Measurements from ENCODE around the gene BAG2. TPM values are rescaled to one million over a fixed set of nuclear protein-coding genes. Genes with fewer than 3 reads are reported as not detected.

Gene BAG2
- total and polyA plus RNA-seq, 2 of the 13 experiments (the other 11 are each of a cell fraction or from before 2014, with no cell fraction given): 5.7 to 15.1 TPM

DNA sequence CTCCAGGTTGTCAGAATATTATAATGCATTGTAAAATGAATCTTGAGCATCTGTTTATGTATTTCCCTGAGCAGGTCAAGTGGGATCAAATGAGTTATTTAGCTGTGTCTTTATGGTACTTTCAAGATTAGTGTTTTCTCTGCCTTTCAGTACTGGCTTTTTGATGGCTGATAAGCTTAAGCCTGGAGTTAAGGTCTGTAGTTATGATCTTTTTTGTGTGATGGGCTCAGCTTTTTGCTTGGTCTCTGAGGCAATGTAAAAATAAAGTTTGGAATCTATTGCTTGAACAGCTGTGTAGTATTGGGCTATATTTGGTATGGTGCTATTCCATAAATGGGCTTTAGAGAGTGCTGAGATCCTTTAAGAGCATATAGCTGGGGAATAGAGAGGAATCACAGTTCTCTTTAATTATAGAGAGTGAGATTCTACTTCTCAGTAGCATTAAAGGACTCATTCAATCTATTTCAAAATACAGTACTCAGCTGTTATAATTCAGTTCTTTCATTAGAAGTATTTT, 41.4 kb upstream of the BAG2 start:
- POLR2A ChIA-PET: no interaction called here
- no peak for ATAC-seq
- intact Hi-C loops (cut with micrococcal nuclease; ENCODE audit: unreplicated experiment) (no loop called here), in situ Hi-C loops (cut with HindIII; ENCODE audit: extremely low pct_ligation_motif_present, low pct_unique_long_range_greater_than_20kb) (no loop called here)
- H4K20me1 ChIP-seq (ENCODE audit: insufficient read depth, low read length): no peaks in the 10 kb centered on the region
- no peak overlapping the region for H3K4me3 ChIP-seq (replicated peaks in 1 of 3; ENCODE audit: insufficient read depth in 1 of 3, low read depth in 2 of 3, low read length in 3 of 3)
- FAIRE-seq: no peak
- H2AFZ ChIP-seq (ENCODE audit: low read length): no peak overlapping the region
- no peak overlapping the region for H3K27ac ChIP-seq (ENCODE audit: extremely low read length, insufficient read depth, low read length)
- no peaks in the 10 kb centered on the region for H3K9me3 ChIP-seq (ENCODE audit: low read length)
- no peaks in the 10 kb centered on the region for H3K27me3 ChIP-seq (ENCODE audit: control insufficient read depth in 1 of 2, insufficient read depth in 2 of 2, low read length in 2 of 2)
- H3K4me1 ChIP-seq (ENCODE audit: insufficient read depth, low read length): peaks cover 13% of the 10 kb centered on the region
- DNase-seq (ENCODE audit: low spot score): no peak
- H3K36me3 ChIP-seq (replicated peaks in 1 of 2; ENCODE audit: control insufficient read depth in 1 of 2, insufficient read depth in 2 of 2, low read length in 2 of 2): peaks cover 3 to 37% of the 10 kb centered on the region in 2 experiments
- H3K79me2 ChIP-seq (ENCODE audit: insufficient read depth, low read length): peaks cover 2% of the 10 kb centered on the region
- H3K4me2 ChIP-seq (ENCODE audit: low read depth, low read length): no peak overlapping the region
- H3K9ac ChIP-seq (ENCODE audit: insufficient read depth, low read depth, low read length): no peak overlapping the region
- no TSS peak for BruUV-seq (replicated peaks)
- TF ChIP-seq, protein P1, sequence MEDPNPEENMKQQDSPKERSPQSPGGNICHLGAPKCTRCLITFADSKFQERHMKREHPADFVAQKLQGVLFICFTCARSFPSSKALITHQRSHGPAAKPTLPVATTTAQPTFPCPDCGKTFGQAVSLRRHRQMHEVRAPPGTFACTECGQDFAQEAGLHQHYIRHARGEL (CRISPR knock-in tag; IDR thresholded peaks at IDR 0.05): no peak
- TF ChIP-seq CCDC6 (CRISPR knock-in tag; IDR thresholded peaks at IDR 0.05): no peak
- TF ChIP-seq SP4 (CRISPR knock-in tag; IDR thresholded peaks at IDR 0.05): no peak
- no peak for TF ChIP-seq HOXD1 (CRISPR knock-in tag; IDR thresholded peaks at IDR 0.05)
- no peak for TF ChIP-seq ZMYM2 (CRISPR knock-in tag; IDR thresholded peaks at IDR 0.05)
- no peak for TF ChIP-seq SRSF4 (IDR thresholded peaks at IDR 0.05; ENCODE audit: low read depth, low read length, poor library complexity, severe bottlenecking)
- no peak for TF ChIP-seq ELF3 (CRISPR knock-in tag; IDR thresholded peaks at IDR 0.05)
- TF ChIP-seq, protein P2, sequence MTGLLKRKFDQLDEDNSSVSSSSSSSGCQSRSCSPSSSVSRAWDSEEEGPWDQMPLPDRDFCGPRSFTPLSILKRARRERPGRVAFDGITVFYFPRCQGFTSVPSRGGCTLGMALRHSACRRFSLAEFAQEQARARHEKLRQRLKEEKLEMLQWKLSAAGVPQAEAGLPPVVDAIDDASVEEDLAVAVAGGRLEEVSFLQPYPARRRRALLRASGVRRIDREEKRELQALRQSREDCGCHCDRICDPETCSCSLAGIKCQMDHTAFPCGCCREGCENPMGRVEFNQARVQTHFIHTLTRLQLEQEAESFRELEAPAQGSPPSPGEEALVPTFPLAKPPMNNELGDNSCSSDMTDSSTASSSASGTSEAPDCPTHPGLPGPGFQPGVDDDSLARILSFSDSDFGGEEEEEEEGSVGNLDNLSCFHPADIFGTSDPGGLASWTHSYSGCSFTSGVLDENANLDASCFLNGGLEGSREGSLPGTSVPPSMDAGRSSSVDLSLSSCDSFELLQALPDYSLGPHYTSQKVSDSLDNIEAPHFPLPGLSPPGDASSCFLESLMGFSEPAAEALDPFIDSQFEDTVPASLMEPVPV (CRISPR knock-in tag; IDR thresholded peaks at IDR 0.05): no peak
- no peak for TF ChIP-seq ZNF567 (CRISPR knock-in tag; IDR thresholded peaks at IDR 0.05; ENCODE audit: borderline replicate concordance)
- TF ChIP-seq, protein P3, sequence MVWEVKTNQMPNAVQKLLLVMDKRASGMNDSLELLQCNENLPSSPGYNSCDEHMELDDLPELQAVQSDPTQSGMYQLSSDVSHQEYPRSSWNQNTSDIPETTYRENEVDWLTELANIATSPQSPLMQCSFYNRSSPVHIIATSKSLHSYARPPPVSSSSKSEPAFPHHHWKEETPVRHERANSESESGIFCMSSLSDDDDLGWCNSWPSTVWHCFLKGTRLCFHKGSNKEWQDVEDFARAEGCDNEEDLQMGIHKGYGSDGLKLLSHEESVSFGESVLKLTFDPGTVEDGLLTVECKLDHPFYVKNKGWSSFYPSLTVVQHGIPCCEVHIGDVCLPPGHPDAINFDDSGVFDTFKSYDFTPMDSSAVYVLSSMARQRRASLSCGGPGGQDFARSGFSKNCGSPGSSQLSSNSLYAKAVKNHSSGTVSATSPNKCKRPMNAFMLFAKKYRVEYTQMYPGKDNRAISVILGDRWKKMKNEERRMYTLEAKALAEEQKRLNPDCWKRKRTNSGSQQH (CRISPR knock-in tag; IDR thresholded peaks at IDR 0.05; ENCODE audit: low read depth): no peak
- TF ChIP-seq AGO1 (IDR thresholded peaks at IDR 0.05; ENCODE audit: low read depth, low read length, poor library complexity, severe bottlenecking): no peak
- no peak for TF ChIP-seq TBX3 (IDR thresholded peaks at IDR 0.05; ENCODE audit: borderline replicate concordance)
- no peak for TF ChIP-seq ZNF552 (CRISPR knock-in tag; IDR thresholded peaks at IDR 0.05; ENCODE audit: borderline replicate concordance)
- TF ChIP-seq NRL (CRISPR knock-in tag; IDR thresholded peaks at IDR 0.05; ENCODE audit: borderline replicate concordance): no peak
- no peak for TF ChIP-seq RAD51 (IDR thresholded peaks at IDR 0.05; ENCODE audit: borderline replicate concordance)
- no peak for TF ChIP-seq MIER2 (CRISPR knock-in tag; IDR thresholded peaks at IDR 0.05)
- TF ChIP-seq SMAD3 (CRISPR knock-in tag; IDR thresholded peaks at IDR 0.05): no peak
- no peak for TF ChIP-seq ZNF337 (CRISPR knock-in tag; IDR thresholded peaks at IDR 0.05; ENCODE audit: borderline replicate concordance, low read depth)
- no peak for TF ChIP-seq ZNF234 (CRISPR knock-in tag; conservative IDR thresholded peaks at IDR 0.05)
- CTCF ChIA-PET (ENCODE audit: low intra/inter-chr PET ratio, low total read pairs): no interaction called here

Data from HepG2 (cell line).